ENCODE results near the gene KLHL36.

KLHL36 gene

GRCh38 chr16:84709609-84710008 is 61.3 kb downstream of the KLHL36 start:
- Histone ChIP-seq H3K36me3 (ENCODE audit: insufficient read depth, low read length) (no peaks in the 10 kb centered on the region), H3K4me1 (ENCODE audit: insufficient read depth, low read length) (peaks cover 13% of the 10 kb centered on the region), H3K9me3 (ENCODE audit: low read length) (no peaks in the 10 kb centered on the region), H3K27me3 (ENCODE audit: control insufficient read depth in 1 of 2, insufficient read depth in 2 of 2, low read length in 2 of 2) (no peaks in the 10 kb centered on the region), H3K27ac (ENCODE audit: low read depth, low read length) (no peak overlapping the region), H3K9ac (ENCODE audit: low read length) (no peak overlapping the region), H3K4me3 (ENCODE audit: low read depth in 1 of 2, low read length in 2 of 2) (no peak overlapping the region)

- no peaks in the 10 kb centered on the region for H3K36me3 ChIP-seq (ENCODE audit: insufficient read depth, low read length)
- no peaks in the 10 kb centered on the region for H3K9me3 ChIP-seq (ENCODE audit: low read length)
- no peak overlapping the region for H3K4me3 ChIP-seq (ENCODE audit: low read depth in 1 of 2, low read length in 2 of 2)
- no peaks in the 10 kb centered on the region for H3K27me3 ChIP-seq (ENCODE audit: control insufficient read depth in 1 of 2, insufficient read depth in 2 of 2, low read length in 2 of 2)
- no peak overlapping the region for H3K9ac ChIP-seq (ENCODE audit: low read length)
- H3K4me1 ChIP-seq (ENCODE audit: insufficient read depth, low read length), result peaks cover 13% of the 10 kb centered on the region
- H3K27ac ChIP-seq (ENCODE audit: low read depth, low read length), result no peak overlapping the region
These were observed 62.4 kb downstream of the KLHL36 start for GRCh38 chr16:84710686-84711085.

Data from muscle layer of colon (tissue), 2 donors.